NCI-H1048 (cell line): ENCODE data around the gene SMIM29.

Experiments used
- DNase-seq: peaks from one replicate; lab custom pipeline; 2025; lab: John Stamatoyannopoulos, UW

Gene SMIM29

GRCh38 chr6:34240329-34241248 is 8.2 kb downstream of the SMIM29 start:
- no peak for DNase-seq

GRCh38 chr6:34239893-34240292 is 8.9 kb downstream of the SMIM29 start:
- DNase-seq, result no peak

- DNase-seq, result no peak
Measured at GRCh38 chr6:34239500-34239825, 9.3 kb downstream of the SMIM29 start.

GRCh38 chr6:34238585-34239499 is 10.0 kb downstream of the SMIM29 start:
- no peak for DNase-seq

- DNase-seq, result peak; percentile 15
Measured at GRCh38 chr6:34237722-34238584, 10.9 kb downstream of the SMIM29 start.

GRCh38 chr6:34237316-34237721 is 11.5 kb downstream of the SMIM29 start:
- DNase-seq, result no peak

- DNase-seq, result peak; percentile 92
Measured at GRCh38 chr6:34236443-34237315, 12.1 kb downstream of the SMIM29 start, which contains the start of gene HMGA1. HMGA1 (plus strand) TSS chr6:34236873; CDS start chr6:34240781, 3,908 bp downstream.

GRCh38 chr6:34236131-34236442 is 12.7 kb downstream of the SMIM29 start:
- no peak for DNase-seq

- no peak for DNase-seq
Measured at GRCh38 chr6:34235307-34236130, 13.3 kb downstream of the SMIM29 start.

- DNase-seq, result no peak
Measured at GRCh38 chr6:34234667-34235306, 14.0 kb downstream of the SMIM29 start.

GRCh38 chr6:34233867-34234266 is 14.9 kb downstream of the SMIM29 start:
- DNase-seq, result no peak

- no peak for DNase-seq
Measured at GRCh38 chr6:34232901-34233300, 15.9 kb downstream of the SMIM29 start.

- DNase-seq, result no peak
Measured at GRCh38 chr6:34231566-34232336, 17.1 kb downstream of the SMIM29 start.

- no peak for DNase-seq
Measured at GRCh38 chr6:34230653-34231371, 18.0 kb downstream of the SMIM29 start.

- DNase-seq, result no peak
Measured at GRCh38 chr6:34229877-34230276, 18.9 kb downstream of the SMIM29 start.

GRCh38 chr6:34227761-34228421 is 20.9 kb downstream of the SMIM29 start:
- DNase-seq, result no peak

GRCh38 chr6:34226731-34227586 is 21.8 kb downstream of the SMIM29 start:
- no peak for DNase-seq
